GM23338 (cell line): ENCODE data around the gene HOXA3. TPM values are rescaled to one million over a fixed set of nuclear protein-coding genes. Genes with fewer than 3 reads are reported as not detected.

Source experiments
- ATAC-seq: fragments of 200-7000 bp; cut with Tn5 transposase; 3 replicates; pipeline ENCODE4 v1.9.1; 2020
- DNase-seq: peaks from one replicate; pipeline ENCODE4 v3.0.0-alpha.2; 2015; ENCODE audit warnings: low spot score
- H2AFZ ChIP-seq: fragments of 200-600 bp; sonication (generic); 2 replicates; pipeline ENCODE4 v1.8.0; 2016; ENCODE audit warnings: antibody characterized with exemption, mild to moderate bottlenecking, moderate library complexity
- H3F3A ChIP-seq: fragments of 200-600 bp; sonication (generic); replicated peaks from 2 replicates; pipeline ENCODE4 v1.8.0; 2017; ENCODE audit warnings: antibody characterized with exemption, mixed run types, low read depth
- H3K27ac ChIP-seq: fragments of 200-600 bp; sonication (generic); 2 replicates; pipeline ENCODE4 v1.6.1; 2016; ENCODE audit warnings: low read depth
- H3K27me3 ChIP-seq: fragments of 200-600 bp; sonication (generic); 2 replicates; pipeline ENCODE4 v1.8.0; 2016; ENCODE audit warnings: mild to moderate bottlenecking, mixed run types, moderate library complexity; ENCODE audit not compliant: insufficient read depth
- H3K36me3 ChIP-seq: fragments of 200-600 bp; sonication (generic); 2 replicates; pipeline ENCODE4 v1.8.0; 2016; ENCODE audit warnings: mild to moderate bottlenecking; ENCODE audit not compliant: insufficient read depth
- H3K4me1 ChIP-seq: fragments of 200-600 bp; sonication (generic); 2 replicates; pipeline ENCODE4 v1.8.0; 2016; ENCODE audit warnings: mild to moderate bottlenecking, moderate library complexity; ENCODE audit not compliant: insufficient read depth
- H3K4me2 ChIP-seq: fragments of 200-600 bp; sonication (generic); 2 replicates; pipeline ENCODE4 v1.7.1; 2017; ENCODE audit warnings: mixed run types
- H3K4me3 ChIP-seq: fragments of 200-600 bp; sonication (generic); 2 replicates; pipeline ENCODE4 v1.6.1; 2016; ENCODE audit warnings: mixed run types
- H3K79me2 ChIP-seq: fragments of 200-600 bp; sonication (generic); replicated peaks from 2 replicates; pipeline ENCODE4 v1.8.0; 2017; ENCODE audit warnings: mild to moderate bottlenecking; ENCODE audit not compliant: insufficient read depth
- H3K9me2 ChIP-seq: fragments of 200-600 bp; sonication (generic); 2 replicates; pipeline ENCODE4 v1.8.0; 2017; ENCODE audit not compliant: insufficient read depth
- H4K20me1 ChIP-seq: fragments of 200-600 bp; sonication (generic); replicated peaks from 2 replicates; pipeline ENCODE4 v1.8.0; 2017; ENCODE audit warnings: mild to moderate bottlenecking; ENCODE audit not compliant: insufficient read depth
- H3K27ac Mint-ChIP-seq: 2 replicates; pipeline ENCODE4 v1.8.0; 2020; ENCODE audit warnings: inconsistent platforms, mild to moderate bottlenecking, moderate library complexity, mixed read lengths
- H3K27me3 Mint-ChIP-seq: 3 replicates; pipeline ENCODE4 v1.8.0; 2022; ENCODE audit warnings: low read depth, mild to moderate bottlenecking, moderate library complexity, mixed read lengths, inconsistent platforms; ENCODE audit not compliant: insufficient read depth, poor library complexity
- H3K36me3 Mint-ChIP-seq: 3 replicates; pipeline ENCODE4 v1.8.0; 2021; ENCODE audit warnings: low read depth, mild to moderate bottlenecking, inconsistent platforms, moderate library complexity, mixed read lengths
- H3K4me1 Mint-ChIP-seq: 3 replicates; pipeline ENCODE4 v1.8.0; 2020; ENCODE audit warnings: mild to moderate bottlenecking, inconsistent platforms, mixed read lengths
- H3K4me3 Mint-ChIP-seq: 3 replicates; pipeline ENCODE4 v1.8.0; 2021; ENCODE audit warnings: moderate library complexity, mild to moderate bottlenecking, inconsistent platforms, mixed read lengths
- H3K9me3 Mint-ChIP-seq: 3 replicates; pipeline ENCODE4 v1.8.0; 2020; ENCODE audit warnings: moderate library complexity, mild to moderate bottlenecking, inconsistent platforms, mixed read lengths
- CREB1 ChIP-seq: fragments of 250-450 bp; sonication (Bioruptor Pico); IDR thresholded peaks from 2 replicates; pipeline ENCODE4 v1.5.0; 2020; ENCODE audit warnings: low read depth, mild to moderate bottlenecking, moderate library complexity
- EZH2 ChIP-seq: fragments of 200-600 bp; sonication (generic); IDR thresholded peaks from one replicate; pipeline ENCODE4 v1.8.0; 2017; ENCODE audit warnings: antibody characterized with exemption, mild to moderate bottlenecking, low read depth; ENCODE audit not compliant: unreplicated experiment
- EZH2phosphoT487 ChIP-seq: fragments of 200-600 bp; sonication (generic); IDR thresholded peaks from one replicate; pipeline ENCODE4 v1.8.1; 2018; ENCODE audit warnings: antibody characterized with exemption; ENCODE audit not compliant: unreplicated experiment
- JUNB ChIP-seq: IDR thresholded peaks from one replicate; pipeline ENCODE4 v1.6.1; 2016; ENCODE audit warnings: antibody characterized with exemption; ENCODE audit not compliant: unreplicated experiment
- NANOG ChIP-seq: IDR thresholded peaks from 2 replicates; pipeline ENCODE4 v1.6.1; 2016; ENCODE audit warnings: antibody characterized with exemption, borderline replicate concordance
- POLR2AphosphoS5 ChIP-seq: IDR thresholded peaks from 2 replicates; pipeline ENCODE4 v1.6.1; 2016; ENCODE audit warnings: antibody characterized with exemption, low read depth
- STAT1 ChIP-seq: IDR thresholded peaks from one replicate; pipeline ENCODE4 v1.6.1; 2016; ENCODE audit warnings: antibody characterized with exemption; ENCODE audit not compliant: unreplicated experiment
- ZNF462 ChIP-seq: fragments of 250-450 bp; sonication (Bioruptor Pico); IDR thresholded peaks from 2 replicates; pipeline ENCODE4 v1.5.0; 2020; ENCODE audit warnings: mild to moderate bottlenecking, moderate library complexity
- polyA plus RNA-seq: library from polyadenylated mRNA; unstranded; fragments of >200 nt; fragmentation: Nextera tagmentation; extraction: Ambion mirVana; gene quantifications from 2 replicates; pipeline ENCODE4 v1.2.1, GENCODE V29; 2016
- total RNA-seq: library from RNA; depleted of rRNA; stranded (reverse); fragments of >200 nt; shearing (Covaris generic); gene quantifications from 2 replicates; pipeline ENCODE4 v1.2.3, GENCODE V29; 2014
- TF ChIP-seq, protein P1 (sequence below), 2 experiments: fragments of 200-600 bp in 1 of 2; sonication (generic) in 1 of 2; conservative IDR thresholded peaks; 2 replicates each; pipeline versions ENCODE4 v1.5.1 to v1.6.1; 2016 to 2017; ENCODE audit warnings: antibody characterized with exemption in 2 of 2, low read depth in 2 of 2, mild to moderate bottlenecking in 2 of 2, moderate library complexity in 1 of 2
- TF ChIP-seq, protein P2 (sequence below): IDR thresholded peaks from 2 replicates; pipeline ENCODE4 v1.6.1; 2016; ENCODE audit warnings: antibody characterized with exemption

Gene HOXA3
- total and polyA plus RNA-seq, 2 experiments from 2014 or later = not detected

GRCh38 chr7:27157702-27158431, 5.5 kb upstream of the HOXA3 start:
- ATAC-seq (no peak), DNase-seq (no peak)
- Histone ChIP-seq H3K4me3 (no peak overlapping the region), H3K9me2 (no peaks in the 10 kb centered on the region), H3K4me1 (peaks cover 4% of the 10 kb centered on the region; the same call in 1 of the 2 replicates), H3F3A (peaks cover 24% of the 10 kb centered on the region), H3K36me3 (no peaks in the 10 kb centered on the region), H2AFZ (no peak overlapping the region), H3K79me2 (no peaks in the 10 kb centered on the region), H4K20me1 (peaks cover 50% of the 10 kb centered on the region), H3K27ac (no peak overlapping the region), H3K27me3 (peaks cover 100% of the 10 kb centered on the region), H3K4me2 (no peak overlapping the region)
- peaks cover 12% of the 10 kb centered on the region; the same call in 2 of the 3 replicates for H3K9me3 Mint-ChIP-seq
- no peak overlapping the region; the same call in 2 of the 3 replicates for H3K4me3 Mint-ChIP-seq
- no peak overlapping the region for H3K27ac Mint-ChIP-seq
- no peaks in the 10 kb centered on the region; the same call in 2 of the 3 replicates for H3K36me3 Mint-ChIP-seq
- H3K4me1 Mint-ChIP-seq = peaks cover 11% of the 10 kb centered on the region
- H3K27me3 Mint-ChIP-seq = peaks cover 99% of the 10 kb centered on the region
- TF ChIP-seq, protein P1, sequence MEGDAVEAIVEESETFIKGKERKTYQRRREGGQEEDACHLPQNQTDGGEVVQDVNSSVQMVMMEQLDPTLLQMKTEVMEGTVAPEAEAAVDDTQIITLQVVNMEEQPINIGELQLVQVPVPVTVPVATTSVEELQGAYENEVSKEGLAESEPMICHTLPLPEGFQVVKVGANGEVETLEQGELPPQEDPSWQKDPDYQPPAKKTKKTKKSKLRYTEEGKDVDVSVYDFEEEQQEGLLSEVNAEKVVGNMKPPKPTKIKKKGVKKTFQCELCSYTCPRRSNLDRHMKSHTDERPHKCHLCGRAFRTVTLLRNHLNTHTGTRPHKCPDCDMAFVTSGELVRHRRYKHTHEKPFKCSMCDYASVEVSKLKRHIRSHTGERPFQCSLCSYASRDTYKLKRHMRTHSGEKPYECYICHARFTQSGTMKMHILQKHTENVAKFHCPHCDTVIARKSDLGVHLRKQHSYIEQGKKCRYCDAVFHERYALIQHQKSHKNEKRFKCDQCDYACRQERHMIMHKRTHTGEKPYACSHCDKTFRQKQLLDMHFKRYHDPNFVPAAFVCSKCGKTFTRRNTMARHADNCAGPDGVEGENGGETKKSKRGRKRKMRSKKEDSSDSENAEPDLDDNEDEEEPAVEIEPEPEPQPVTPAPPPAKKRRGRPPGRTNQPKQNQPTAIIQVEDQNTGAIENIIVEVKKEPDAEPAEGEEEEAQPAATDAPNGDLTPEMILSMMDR (conservative IDR thresholded peaks at IDR 0.05; ENCODE audit: low read depth in 2 of 2) = no peak
- TF ChIP-seq EZH2phosphoT487 (peak; percentile 87), STAT1 (no peak), NANOG (no peak), EZH2 (peak; percentile 92), CREB1 (CRISPR knock-in tag) (no peak), POLR2AphosphoS5 (no peak), ZNF462 (no peak), JUNB (no peak)
- TF ChIP-seq, protein P2, sequence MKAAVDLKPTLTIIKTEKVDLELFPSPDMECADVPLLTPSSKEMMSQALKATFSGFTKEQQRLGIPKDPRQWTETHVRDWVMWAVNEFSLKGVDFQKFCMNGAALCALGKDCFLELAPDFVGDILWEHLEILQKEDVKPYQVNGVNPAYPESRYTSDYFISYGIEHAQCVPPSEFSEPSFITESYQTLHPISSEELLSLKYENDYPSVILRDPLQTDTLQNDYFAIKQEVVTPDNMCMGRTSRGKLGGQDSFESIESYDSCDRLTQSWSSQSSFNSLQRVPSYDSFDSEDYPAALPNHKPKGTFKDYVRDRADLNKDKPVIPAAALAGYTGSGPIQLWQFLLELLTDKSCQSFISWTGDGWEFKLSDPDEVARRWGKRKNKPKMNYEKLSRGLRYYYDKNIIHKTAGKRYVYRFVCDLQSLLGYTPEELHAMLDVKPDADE = no peak
